HG02798 (cell line): Measurements from ENCODE around the gene FBXO48.
A peak's percentile ranks its signal among the peaks of the same experiment; 100 is the strongest.
"Not testable (repeated sequence)": the region's sequence is repeated elsewhere in the genome, so short reads cannot be mapped to it uniquely, and the experiment has no call there.

ENCODE experiments used
- ATAC-seq: cut with Tn5 transposase; IDR thresholded peaks from one replicate; pipeline ENCODE4 v1.9.1; 2021; ENCODE audit warnings: mild to moderate bottlenecking; ENCODE audit not compliant: unreplicated experiment, poor library complexity

FBXO48 gene

GRCh38 chr2:68467077-68467960 is at the start of gene FBXO48, which contains the start of gene APLF:
Gene FBXO48 (minus strand): TSS chr2:68467294. CDS start chr2:68465145, 2,149 bp downstream.
Gene APLF (plus strand): TSS chr2:68467585. CDS start chr2:68467732, 147 bp downstream.
- peak; percentile 95 for ATAC-seq

GRCh38 chr2:68516051-68516955 is 49.2 kb upstream of the FBXO48 start:
- no peak for ATAC-seq

GRCh38 chr2:68514316-68514929 is 47.3 kb upstream of the FBXO48 start:
- no peak for ATAC-seq

GRCh38 chr2:68512966-68513365 is 45.9 kb upstream of the FBXO48 start:
- no peak for ATAC-seq

GRCh38 chr2:68512326-68512725 is 45.2 kb upstream of the FBXO48 start:
- ATAC-seq, result no peak

- ATAC-seq, result no peak
Observed at GRCh38 chr2:68506170-68506569, 39.1 kb upstream of the FBXO48 start.

GRCh38 chr2:68505603-68506159 is 38.6 kb upstream of the FBXO48 start:
- no peak for ATAC-seq

- no peak for ATAC-seq
Observed at GRCh38 chr2:68501768-68502167, 34.7 kb upstream of the FBXO48 start.

- no peak for ATAC-seq
Observed at GRCh38 chr2:68500649-68501048, 33.6 kb upstream of the FBXO48 start.

- ATAC-seq, result no peak
Observed at GRCh38 chr2:68499133-68499532, 32.0 kb upstream of the FBXO48 start.

- ATAC-seq, result no peak
Observed at GRCh38 chr2:68491582-68491981, 24.5 kb upstream of the FBXO48 start.

- ATAC-seq, result no peak
Observed at GRCh38 chr2:68489282-68489681, 22.2 kb upstream of the FBXO48 start.

GRCh38 chr2:68488605-68489004 is 21.5 kb upstream of the FBXO48 start:
- not testable (repeated sequence) for ATAC-seq

GRCh38 chr2:68487773-68488355 is 20.8 kb upstream of the FBXO48 start:
- no peak for ATAC-seq

- no peak for ATAC-seq
Observed at GRCh38 chr2:68483011-68483410, 15.9 kb upstream of the FBXO48 start.

GRCh38 chr2:68482296-68482820 is 15.3 kb upstream of the FBXO48 start:
- no peak for ATAC-seq

GRCh38 chr2:68478688-68479087 is 11.6 kb upstream of the FBXO48 start:
- no peak for ATAC-seq

GRCh38 chr2:68476454-68476853 is 9.4 kb upstream of the FBXO48 start:
- ATAC-seq, result no peak

- no peak for ATAC-seq
Observed at GRCh38 chr2:68475576-68475975, 8.5 kb upstream of the FBXO48 start.

- ATAC-seq, result no peak
Observed at GRCh38 chr2:68475110-68475509, 8.0 kb upstream of the FBXO48 start.
